ENCODE results near the gene NIT2.
"Not testable (repeated sequence)": the region's sequence is repeated elsewhere in the genome, so short reads cannot be mapped to it uniquely, and the experiment has no call there.

The NIT2 gene

DNA sequence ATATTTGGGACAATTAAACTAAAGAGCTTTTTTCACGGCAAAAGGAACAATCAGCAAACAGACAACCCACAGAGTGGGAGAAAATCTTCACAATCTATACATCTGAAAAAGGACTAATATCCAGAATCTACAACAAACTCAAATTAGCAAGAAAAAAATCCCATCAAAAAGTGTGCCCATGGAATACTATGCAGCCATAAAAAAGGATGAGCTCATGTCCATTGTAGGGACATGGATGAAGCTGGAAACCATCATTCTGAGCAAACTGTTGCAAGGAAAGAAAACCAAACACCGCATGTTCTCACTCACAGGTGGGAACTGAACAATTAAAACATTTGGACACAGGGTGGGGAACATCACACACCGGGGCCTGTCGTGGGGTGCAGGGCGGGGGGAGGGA, 7.2 kb upstream of the NIT2 start:
- H3K27ac Mint-ChIP-seq; H3K27me3 Mint-ChIP-seq; H3K36me3 Mint-ChIP-seq; H3K9me3 Mint-ChIP-seq; DNase-seq (ENCODE audit: low spot score in 2 of 2); ATAC-seq (ENCODE audit: low read depth); H3K4me1 Mint-ChIP-seq; H3K4me3 Mint-ChIP-seq: not testable (repeated sequence)

- H3K9me3 Mint-ChIP-seq, result peaks cover 4% of the 10 kb centered on the region
- peaks cover 7% of the 10 kb centered on the region for H3K36me3 Mint-ChIP-seq
- peaks cover 6% of the 10 kb centered on the region for H3K4me1 Mint-ChIP-seq
- no peak overlapping the region for H3K4me3 Mint-ChIP-seq
- DNase-seq (ENCODE audit: low spot score in 2 of 2) (no peak), ATAC-seq (ENCODE audit: low read depth) (no peak)
- H3K27ac Mint-ChIP-seq, result no peak overlapping the region
- no peaks in the 10 kb centered on the region for H3K27me3 Mint-ChIP-seq
Observed at GRCh38 chr3:100329800-100330489, 4.6 kb upstream of the NIT2 start.

DNA sequence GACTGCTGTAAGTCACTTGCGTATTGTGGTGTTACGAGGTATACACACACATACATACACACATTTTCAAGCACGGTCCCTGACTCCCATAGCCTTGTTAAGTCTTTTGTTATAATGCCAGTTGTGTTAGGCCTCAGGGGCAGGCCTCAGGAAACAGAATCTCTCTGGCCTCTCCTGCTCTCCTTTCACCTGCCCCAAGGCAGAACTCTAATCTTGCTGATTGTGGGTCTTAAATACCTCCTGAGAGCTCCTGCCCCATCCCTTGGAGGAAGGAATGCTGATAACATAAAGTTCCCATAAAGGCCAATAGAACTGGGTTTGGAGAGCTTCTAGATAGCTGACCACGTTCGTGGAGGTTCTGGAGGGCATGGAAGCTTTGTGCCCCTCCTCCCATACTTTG, 3.9 kb upstream of the NIT2 start:
- peaks cover 13% of the 10 kb centered on the region for H3K4me1 Mint-ChIP-seq

DNA sequence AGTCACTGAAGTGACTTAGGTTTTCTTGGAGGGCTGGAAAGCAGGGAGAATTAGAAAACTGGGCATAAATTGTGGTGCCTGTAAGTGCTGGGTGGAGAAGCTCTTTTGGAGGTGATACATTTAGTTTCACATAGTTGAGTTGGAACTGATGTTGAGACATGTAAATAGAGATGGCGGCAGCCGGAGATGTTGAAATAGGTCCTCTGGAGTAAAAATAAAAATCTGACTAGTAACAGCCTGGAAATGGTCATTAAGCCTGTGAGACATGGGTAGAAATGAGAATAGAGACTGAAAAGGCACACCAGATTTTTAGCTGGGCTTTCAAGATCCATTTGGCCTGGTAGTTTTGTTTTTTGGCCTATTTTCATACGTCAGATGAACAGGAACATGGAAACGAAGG, 2.9 kb upstream of the NIT2 start:
- peaks cover 13% of the 10 kb centered on the region for H3K4me1 Mint-ChIP-seq
- H3K27me3 Mint-ChIP-seq, result no peaks in the 10 kb centered on the region
- ATAC-seq (ENCODE audit: low read depth), result no peak

More for the DNA sequence above, 3.9 kb upstream of the NIT2 start:
- Mint-ChIP-seq H3K4me3 (no peak overlapping the region), H3K27ac (no peak overlapping the region), H3K36me3 (peaks cover 7% of the 10 kb centered on the region), H3K27me3 (no peaks in the 10 kb centered on the region), H3K9me3 (peaks cover 4% of the 10 kb centered on the region)
- DNase-seq (ENCODE audit: low spot score in 2 of 2) (no peak), ATAC-seq (ENCODE audit: low read depth) (no peak)

GRCh38 chr3:100333051-100333450, 1.5 kb upstream of the NIT2 start:
- H3K4me3 Mint-ChIP-seq, result no peak overlapping the region
- ATAC-seq (ENCODE audit: low read depth), result no peak

More for the DNA sequence above, 2.9 kb upstream of the NIT2 start:
- Mint-ChIP-seq H3K36me3 (peaks cover 7% of the 10 kb centered on the region), H3K9me3 (peaks cover 4% of the 10 kb centered on the region), H3K27ac (no peak overlapping the region), H3K4me3 (no peak overlapping the region)
- DNase-seq (ENCODE audit: low spot score in 2 of 2), result no peak

DNA sequence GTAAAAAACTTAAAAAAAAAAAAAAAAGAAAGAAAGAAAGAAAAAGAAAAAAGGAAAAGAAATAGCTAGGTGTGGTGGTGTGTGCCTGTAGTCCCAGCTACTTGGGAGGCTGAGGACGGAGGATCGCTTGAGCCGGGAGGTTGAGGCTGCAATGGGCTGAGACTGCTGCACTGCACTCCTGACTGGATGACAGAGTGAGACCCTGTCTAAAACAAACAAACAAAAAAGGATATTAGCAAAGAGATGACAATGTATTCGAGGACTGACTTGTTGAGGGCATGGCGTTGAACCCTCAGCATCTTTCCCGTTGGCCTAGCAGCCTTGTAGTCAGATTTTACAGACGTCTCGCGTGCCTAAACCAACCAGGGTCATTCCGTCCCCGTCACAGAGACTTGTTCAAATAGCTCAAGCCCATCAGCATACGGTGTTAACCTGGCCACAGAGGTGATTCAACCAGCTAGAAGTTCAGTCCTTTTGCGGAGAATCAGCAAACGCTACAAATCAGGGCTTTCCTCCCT, 528 bp upstream of the NIT2 start:
- Mint-ChIP-seq H3K27me3 (no peaks in the 10 kb centered on the region), H3K9me3 (no peaks in the 10 kb centered on the region), H3K27ac (peak overlapping the region; percentile 96), H3K4me1 (peaks cover 13% of the 10 kb centered on the region), H3K4me3 (peak overlapping the region; percentile 95), H3K36me3 (peaks cover 2% of the 10 kb centered on the region)
- DNase-seq (ENCODE audit: low spot score in 2 of 2) (no peak), ATAC-seq (ENCODE audit: low read depth) (no peak)

More at GRCh38 chr3:100333051-100333450, 1.5 kb upstream of the NIT2 start:
- DNase-seq (ENCODE audit: low spot score in 2 of 2), result no peak
- H3K27me3 Mint-ChIP-seq, result no peaks in the 10 kb centered on the region
- peak overlapping the region; percentile 51 for H3K27ac Mint-ChIP-seq
- H3K9me3 Mint-ChIP-seq, result no peaks in the 10 kb centered on the region
- peaks cover 13% of the 10 kb centered on the region for H3K4me1 Mint-ChIP-seq
- H3K36me3 Mint-ChIP-seq, result no peaks in the 10 kb centered on the region

DNA sequence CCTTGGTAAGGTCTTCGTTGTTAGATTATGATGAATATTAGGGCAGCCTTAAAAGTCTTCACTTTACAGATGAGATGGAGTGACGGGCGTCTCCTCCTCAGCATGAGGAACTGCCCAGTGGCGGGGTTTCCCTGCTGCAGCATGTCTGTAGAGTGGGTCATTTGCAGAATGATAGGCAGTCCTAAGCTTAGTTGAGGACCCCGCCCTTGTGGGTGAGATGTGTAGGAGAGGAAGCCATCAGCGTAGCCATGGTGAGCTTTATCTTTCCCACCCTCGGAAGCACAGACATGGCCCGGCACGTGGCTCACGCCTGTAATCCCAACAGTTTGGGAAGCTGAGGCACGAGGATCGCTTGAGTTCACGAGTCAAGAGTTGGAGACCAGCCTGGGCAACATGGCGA, 877 bp downstream of the NIT2 start:
- ATAC-seq (ENCODE audit: low read depth) (peak; percentile 66), DNase-seq (ENCODE audit: low spot score in 2 of 2) (peak; percentile 28)
- Mint-ChIP-seq H3K27ac (peak overlapping the region; percentile 96), H3K36me3 (peaks cover 5% of the 10 kb centered on the region), H3K4me1 (peaks cover 13% of the 10 kb centered on the region), H3K27me3 (no peaks in the 10 kb centered on the region), H3K9me3 (no peaks in the 10 kb centered on the region), H3K4me3 (peak overlapping the region; percentile 95)

- H3K27me3 Mint-ChIP-seq; DNase-seq (ENCODE audit: low spot score in 2 of 2); H3K4me3 Mint-ChIP-seq; H3K9me3 Mint-ChIP-seq; ATAC-seq (ENCODE audit: low read depth): not testable (repeated sequence)
- Mint-ChIP-seq H3K36me3 (peaks cover 11% of the 10 kb centered on the region), H3K27ac (peak overlapping the region; percentile 96), H3K4me1 (peaks cover 16% of the 10 kb centered on the region)
Observed at GRCh38 chr3:100336229-100336628, 1.7 kb downstream of the NIT2 start.

DNA sequence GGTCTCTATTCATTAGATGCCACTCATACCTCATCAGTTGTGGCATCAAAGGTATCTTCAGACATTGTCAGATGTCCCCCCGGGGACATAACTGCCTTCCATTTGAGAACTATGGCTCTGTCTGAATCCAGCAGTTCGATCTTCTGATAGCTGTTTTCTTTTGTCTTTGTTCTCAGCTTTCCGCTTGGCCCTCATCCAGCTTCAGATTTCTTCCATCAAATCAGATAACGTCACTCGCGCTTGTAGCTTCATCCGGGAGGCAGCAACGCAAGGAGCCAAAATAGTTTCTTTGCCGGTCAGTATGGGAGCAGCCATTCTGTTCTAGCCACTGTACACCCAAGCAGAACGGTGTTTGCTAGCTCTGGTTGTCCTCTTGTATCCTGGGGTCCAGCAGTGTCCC, 4.4 kb downstream of the NIT2 start:
- Mint-ChIP-seq H3K27ac (no peak overlapping the region), H3K27me3 (no peaks in the 10 kb centered on the region), H3K9me3 (peaks cover 2% of the 10 kb centered on the region), H3K4me3 (no peak overlapping the region), H3K36me3 (peaks cover 18% of the 10 kb centered on the region), H3K4me1 (peaks cover 12% of the 10 kb centered on the region)
- DNase-seq (ENCODE audit: low spot score in 2 of 2) (no peak), ATAC-seq (ENCODE audit: low read depth) (no peak)

DNA sequence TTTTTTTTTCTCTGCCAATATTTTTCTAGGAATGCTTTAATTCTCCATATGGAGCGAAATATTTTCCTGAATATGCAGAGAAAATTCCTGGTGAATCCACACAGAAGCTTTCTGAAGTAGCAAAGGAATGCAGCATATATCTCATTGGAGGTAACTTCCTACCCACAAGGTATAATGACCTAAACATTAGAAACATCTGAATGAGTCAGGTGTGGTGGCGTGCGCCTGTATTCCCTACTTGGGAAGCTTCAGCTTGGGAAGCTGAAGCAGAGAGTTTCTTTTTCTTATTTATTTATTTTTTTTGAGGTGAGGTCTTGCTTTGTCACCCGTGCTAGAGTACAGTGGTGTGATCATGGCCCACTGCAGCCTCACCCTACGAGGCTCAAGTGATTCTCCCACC, 5.2 kb downstream of the NIT2 start:
- Mint-ChIP-seq H3K27me3 (no peaks in the 10 kb centered on the region), H3K9me3 (peaks cover 2% of the 10 kb centered on the region), H3K27ac (no peak overlapping the region), H3K4me1 (peaks cover 11% of the 10 kb centered on the region), H3K36me3 (peaks cover 21% of the 10 kb centered on the region), H3K4me3 (no peak overlapping the region)
- ATAC-seq (ENCODE audit: low read depth) (no peak), DNase-seq (ENCODE audit: low spot score in 2 of 2) (no peak)

GRCh38 chr3:100340527-100340926, 6.0 kb downstream of the NIT2 start:
- H3K36me3 Mint-ChIP-seq, result peaks cover 25% of the 10 kb centered on the region

GRCh38 chr3:100348727-100349126, 14.2 kb downstream of the NIT2 start:
- no peak overlapping the region for H3K27ac Mint-ChIP-seq
- DNase-seq (ENCODE audit: low spot score in 2 of 2) (no peak), ATAC-seq (ENCODE audit: low read depth) (no peak)
- peaks cover 49% of the 10 kb centered on the region for H3K36me3 Mint-ChIP-seq
- H3K27me3 Mint-ChIP-seq, result no peaks in the 10 kb centered on the region
- peaks cover 2% of the 10 kb centered on the region for H3K4me1 Mint-ChIP-seq
- peaks cover 2% of the 10 kb centered on the region for H3K9me3 Mint-ChIP-seq
- no peak overlapping the region for H3K4me3 Mint-ChIP-seq

More at GRCh38 chr3:100340527-100340926, 6.0 kb downstream of the NIT2 start:
- Mint-ChIP-seq H3K4me1 (peaks cover 5% of the 10 kb centered on the region), H3K27ac (no peak overlapping the region), H3K4me3 (no peak overlapping the region), H3K27me3 (no peaks in the 10 kb centered on the region), H3K9me3 (peaks cover 2% of the 10 kb centered on the region)
- DNase-seq (ENCODE audit: low spot score in 2 of 2) (no peak), ATAC-seq (ENCODE audit: low read depth) (no peak)

DNA sequence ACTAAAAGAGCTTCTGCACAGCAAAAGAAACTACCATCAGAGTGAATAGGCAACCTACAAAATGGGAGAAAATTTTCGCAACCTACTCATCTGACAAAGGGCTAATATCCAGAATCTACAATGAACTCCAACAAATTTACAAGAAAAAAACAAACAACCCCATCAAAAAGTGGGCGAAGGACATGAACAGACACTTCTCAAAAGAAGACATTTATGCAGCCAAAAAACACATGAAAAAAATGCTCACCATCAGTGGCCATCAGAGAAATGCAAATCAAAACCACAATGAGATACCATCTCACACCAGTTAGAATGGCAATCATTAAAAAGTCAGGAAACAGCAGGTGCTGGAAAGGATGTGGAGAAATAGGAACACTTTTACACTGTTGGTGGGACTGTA, 17.2 kb downstream of the NIT2 start:
- not testable (repeated sequence) for H3K27me3 Mint-ChIP-seq; H3K4me1 Mint-ChIP-seq; H3K27ac Mint-ChIP-seq; H3K4me3 Mint-ChIP-seq; ATAC-seq (ENCODE audit: low read depth); H3K9me3 Mint-ChIP-seq; DNase-seq (ENCODE audit: low spot score in 2 of 2)
- peaks cover 43% of the 10 kb centered on the region for H3K36me3 Mint-ChIP-seq

- no peak for DNase-seq (ENCODE audit: low spot score in 2 of 2)
- Mint-ChIP-seq H3K36me3 (peaks cover 40% of the 10 kb centered on the region), H3K27ac (no peak overlapping the region), H3K27me3 (no peaks in the 10 kb centered on the region), H3K9me3 (peaks cover 2% of the 10 kb centered on the region), H3K4me3 (no peak overlapping the region), H3K4me1 (no peaks in the 10 kb centered on the region)
- ATAC-seq (ENCODE audit: low read depth), result no peak
Observed at GRCh38 chr3:100352296-100353231, 18.0 kb downstream of the NIT2 start.

All from memory B cell (primary cell).